K562 (cell line): ENCODE data around the gene PBX4. TPM values are rescaled to one million over a fixed set of nuclear protein-coding genes. Genes with fewer than 3 reads are reported as not detected.
A peak's percentile ranks its signal among the peaks of the same experiment; 100 is the strongest.

Experiments
- BCL6 ChIP-seq: fragments of 250-450 bp; sonication (Bioruptor Pico); IDR thresholded peaks from 2 replicates; pipeline ENCODE4 v1.4.0; 2020
- BRCA1 ChIP-seq, 2 experiments: fragments of 450-650 bp in 1 of 2; sonication (generic) in 1 of 2; formaldehyde crosslinking in 1 of 2; IDR thresholded peaks; 2 replicates each; pipeline versions ENCODE4 v1.5.0 to v1.6.1; 2017 to 2020; ENCODE audit warnings: mild to moderate bottlenecking in 1 of 2, missing genetic modification reagents in 1 of 2
- CEBPG ChIP-seq, 3 experiments: fragments of 200-800 bp in 1 of 3; sonication (Bioruptor generic) in 1 of 3; sonication (generic) in 1 of 3; formaldehyde crosslinking in 1 of 3; IDR thresholded peaks in 2 of 3; conservative IDR thresholded peaks in 1 of 3; 2 replicates each; pipeline versions ENCODE4 v1.6.1 to v1.8.0; 2016 to 2022; ENCODE audit warnings: missing compliant biosample characterization in 2 of 3, missing genetic modification characterization in 2 of 3, mild to moderate bottlenecking in 1 of 3, missing genetic modification reagents in 1 of 3
- FOS ChIP-seq: IDR thresholded peaks from 3 replicates; pipeline ENCODE4 v1.6.1; 2011; ENCODE audit not compliant: insufficient read length; ENCODE audit errors: extremely low read depth
- GABPA ChIP-seq: fragments of 200-800 bp; sonication (Bioruptor generic); conservative IDR thresholded peaks from 2 replicates; pipeline ENCODE4 v1.6.1; 2016; ENCODE audit warnings: low read depth, missing genetic modification characterization, missing compliant biosample characterization
- GATAD2B ChIP-seq: fragments of 450-650 bp; IDR thresholded peaks from 2 replicates; pipeline ENCODE4 v1.6.1; 2017; ENCODE audit warnings: mild to moderate bottlenecking, borderline replicate concordance
- HNRNPL ChIP-seq: fragments of 200-400 bp; formaldehyde crosslinking; IDR thresholded peaks from 2 replicates; pipeline ENCODE4 v1.6.1; 2017; ENCODE audit warnings: low read depth, mild to moderate bottlenecking, low read length
- KAT7 ChIP-seq: sonication (generic); formaldehyde crosslinking; IDR thresholded peaks from 2 replicates; pipeline ENCODE4 v1.8.0; 2022; ENCODE audit warnings: missing genetic modification reagents, mild to moderate bottlenecking, borderline replicate concordance
- KDM5B ChIP-seq: fragments of 200-600 bp; sonication (generic); IDR thresholded peaks from 2 replicates; pipeline ENCODE4 v1.6.1; 2012; ENCODE audit warnings: low read depth, mild to moderate bottlenecking, moderate library complexity, low read length, control low read depth, inconsistent platforms; ENCODE audit not compliant: insufficient replicate concordance
- L3MBTL2 ChIP-seq: fragments of 450-650 bp; IDR thresholded peaks from 2 replicates; pipeline ENCODE4 v1.6.1; 2016; ENCODE audit warnings: mild to moderate bottlenecking, moderate library complexity
- NFRKB ChIP-seq: fragments of 450-650 bp; IDR thresholded peaks from 2 replicates; pipeline ENCODE4 v1.6.1; 2016; ENCODE audit warnings: low read depth
- PHF21A ChIP-seq: fragments of 450-650 bp; IDR thresholded peaks from 2 replicates; pipeline ENCODE4 v1.6.1; 2017; ENCODE audit warnings: low read depth, borderline replicate concordance
- PHTF2 ChIP-seq: fragments of 250-450 bp; sonication (Bioruptor Pico); IDR thresholded peaks from 2 replicates; pipeline ENCODE4 v1.5.0; 2021; ENCODE audit warnings: mild to moderate bottlenecking
- RFX5 ChIP-seq: IDR thresholded peaks from 2 replicates; pipeline ENCODE4 v1.6.1; 2011; ENCODE audit warnings: low read depth, mild to moderate bottlenecking, improper control_type of control experiment, low read length
- SETDB1 ChIP-seq: IDR thresholded peaks from one replicate; pipeline ENCODE4 v1.6.1; 2012; ENCODE audit warnings: low read length, control low read depth, inconsistent platforms
- SP1 ChIP-seq: sonication (generic); formaldehyde crosslinking; IDR thresholded peaks from 2 replicates; pipeline ENCODE4 v1.8.1; 2022; ENCODE audit warnings: mild to moderate bottlenecking, missing genetic modification reagents
- XRCC4 ChIP-seq: IDR thresholded peaks from one replicate; pipeline ENCODE4 v1.6.1; 2011; ENCODE audit not compliant: insufficient read depth, insufficient read length; ENCODE audit errors: extremely low read depth
- ZNF165 ChIP-seq: fragments of 250-450 bp; sonication (Bioruptor Pico); IDR thresholded peaks from 2 replicates; pipeline ENCODE4 v1.4.0; 2020; ENCODE audit warnings: borderline replicate concordance
- ZNF311 ChIP-seq: fragments of 250-450 bp; sonication (Bioruptor Pico); IDR thresholded peaks from 2 replicates; pipeline ENCODE4 v1.4.0; 2020; ENCODE audit warnings: mild to moderate bottlenecking, moderate library complexity
- ZNF384 ChIP-seq: IDR thresholded peaks from 2 replicates; pipeline ENCODE4 v1.6.1; 2012; ENCODE audit warnings: low read depth, low read length, improper control_type of control experiment
- ZNF589 ChIP-seq: fragments of 200-800 bp; sonication (Bioruptor generic); IDR thresholded peaks from 2 replicates; pipeline ENCODE4 v1.6.1; 2016; ENCODE audit warnings: low read depth, missing genetic modification characterization, missing compliant biosample characterization
- ZNF644 ChIP-seq: fragments of 200-800 bp; sonication (Bioruptor generic); IDR thresholded peaks from 2 replicates; pipeline ENCODE4 v1.6.1; 2016; ENCODE audit warnings: low read depth, missing genetic modification characterization, missing compliant biosample characterization
- polyA plus RNA-seq, 8 experiments: library from polyadenylated mRNA; depleted of rRNA in 4 of 8; stranded (reverse) in 5 of 8; unstranded in 3 of 8; fragments of >200 nt; fragmentation: Nextera tagmentation in 2 of 8; fragmentation: Illumina TruSeq in 1 of 8; extraction: Ambion mirVana in 2 of 8; extraction: Trizol in 1 of 8; gene quantifications; 2 replicates each; pipeline versions ENCODE4 v1.2.1 to v1.2.3, GENCODE V29; 2011 to 2014; ENCODE audit warnings: inconsistent platforms in 1 of 8, missing spikeins in 1 of 8
- total RNA-seq, 7 experiments: library from RNA; depleted of rRNA in 6 of 7; stranded (reverse); fragments of >200 nt in 6 of 7; fragmentation: Illumina TruSeq in 2 of 7; extraction: Trizol in 2 of 7; gene quantifications; 2 replicates each; pipeline versions ENCODE4 v1.2.1 to v1.2.3, GENCODE V29; 2011 to 2021; ENCODE audit warnings: low replicate concordance in 1 of 7
- TF ChIP-seq, protein P1 (sequence below): fragments of 250-450 bp; sonication (Bioruptor Pico); IDR thresholded peaks from 2 replicates; pipeline ENCODE4 v1.8.0; 2022; ENCODE audit warnings: inconsistent platforms, mild to moderate bottlenecking, moderate library complexity, borderline replicate concordance
- TF ChIP-seq, protein P2 (sequence below): fragments of 250-450 bp; sonication (Bioruptor Pico); IDR thresholded peaks from 2 replicates; pipeline ENCODE4 v1.4.0; 2020; ENCODE audit warnings: mild to moderate bottlenecking, moderate library complexity

Gene PBX4
- total and polyA plus RNA-seq, 9 of the 15 experiments (the other 6 are each of a cell fraction or from before 2014, with no cell fraction given): 0.11 to 3.8 (median 1.6) TPM; not detected in 1

DNA sequence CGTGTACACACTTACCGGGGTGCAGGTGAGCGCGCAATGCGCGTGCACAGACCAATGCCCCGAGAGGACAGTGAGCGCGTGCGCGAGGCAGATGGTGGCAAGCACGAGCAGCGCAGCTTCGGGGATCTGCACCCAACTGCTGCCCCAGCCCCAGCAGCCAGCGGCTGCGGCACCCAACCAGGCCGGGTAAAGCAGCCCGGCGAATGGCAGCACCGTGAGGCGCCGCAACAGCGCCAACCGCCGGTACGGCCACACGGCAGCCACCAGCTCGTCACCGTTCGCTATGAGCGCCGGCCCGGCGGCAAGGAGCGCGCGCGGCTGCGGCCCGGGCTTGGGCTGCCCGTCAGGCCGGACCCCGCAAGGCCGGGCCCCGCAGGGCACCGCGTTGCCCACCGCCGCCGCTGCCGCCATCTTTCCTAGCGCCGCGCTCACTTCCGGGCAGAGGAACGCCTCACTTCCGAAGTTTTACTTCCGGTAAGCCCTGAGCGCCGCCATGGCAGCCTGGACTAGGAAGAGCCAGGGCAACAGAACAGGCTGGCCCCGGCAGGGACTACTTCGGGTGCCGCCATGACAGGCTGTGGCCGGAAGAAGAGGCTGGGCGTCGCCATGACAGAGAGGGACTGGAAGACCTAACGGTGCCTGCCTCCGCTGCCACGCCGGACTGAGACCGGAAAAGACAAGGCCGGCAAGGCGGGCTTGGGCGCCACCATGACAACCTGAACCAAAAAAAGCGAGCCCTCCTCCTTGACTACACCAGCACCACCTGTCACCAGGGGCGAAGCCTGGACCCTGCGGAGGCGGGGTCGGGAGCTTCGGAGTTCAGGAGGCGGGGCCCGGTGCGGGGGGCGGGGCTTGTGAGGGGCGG is 45.0 kb upstream of the PBX4 start, which contains the start of gene ATP13A1 (continued):
- TF ChIP-seq SP1 (CRISPR knock-in tag): peak; percentile 76
- TF ChIP-seq GATAD2B: peak; percentile 96
- TF ChIP-seq BCL6 (CRISPR knock-in tag): peak; percentile 72; the same call in 1 of the 2 replicates
- TF ChIP-seq NFRKB: peak; percentile 99
- TF ChIP-seq XRCC4: no peak
- no peak for TF ChIP-seq SETDB1
- no peak for TF ChIP-seq FOS
- no peak for TF ChIP-seq KAT7 (CRISPR knock-in tag)
- peak; percentile 14; the same call in 1 of the 2 replicates for TF ChIP-seq ZNF589 (CRISPR knock-in tag)
- TF ChIP-seq BRCA1 (IDR thresholded peaks at IDR 0.05): no peak
- no peak for TF ChIP-seq BRCA1 (CRISPR knock-in tag; IDR thresholded peaks at IDR 0.05)
- TF ChIP-seq GABPA (tag): peak; percentile 99
- TF ChIP-seq RFX5: no peak
- TF ChIP-seq HNRNPL: peak; percentile 81; the same call in 1 of the 2 replicates
- TF ChIP-seq, protein P1, sequence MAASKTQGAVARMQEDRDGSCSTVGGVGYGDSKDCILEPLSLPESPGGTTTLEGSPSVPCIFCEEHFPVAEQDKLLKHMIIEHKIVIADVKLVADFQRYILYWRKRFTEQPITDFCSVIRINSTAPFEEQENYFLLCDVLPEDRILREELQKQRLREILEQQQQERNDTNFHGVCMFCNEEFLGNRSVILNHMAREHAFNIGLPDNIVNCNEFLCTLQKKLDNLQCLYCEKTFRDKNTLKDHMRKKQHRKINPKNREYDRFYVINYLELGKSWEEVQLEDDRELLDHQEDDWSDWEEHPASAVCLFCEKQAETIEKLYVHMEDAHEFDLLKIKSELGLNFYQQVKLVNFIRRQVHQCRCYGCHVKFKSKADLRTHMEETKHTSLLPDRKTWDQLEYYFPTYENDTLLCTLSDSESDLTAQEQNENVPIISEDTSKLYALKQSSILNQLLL: no peak
- peak; percentile 89 for TF ChIP-seq KDM5B
- TF ChIP-seq ZNF311 (CRISPR knock-in tag): no peak
- TF ChIP-seq PHF21A: no peak
- peak; percentile 81 for TF ChIP-seq ZNF384
- TF ChIP-seq ZNF644: peak; percentile 89
- no peak for TF ChIP-seq CEBPG (CRISPR knock-in tag; IDR thresholded peaks at IDR 0.05)
- TF ChIP-seq CEBPG (tag; conservative IDR thresholded peaks at IDR 0.05 in 1 of 2, IDR thresholded peaks at IDR 0.05 in 1 of 2): no peak
- TF ChIP-seq PHTF2 (CRISPR knock-in tag): no peak
- TF ChIP-seq, protein P2, sequence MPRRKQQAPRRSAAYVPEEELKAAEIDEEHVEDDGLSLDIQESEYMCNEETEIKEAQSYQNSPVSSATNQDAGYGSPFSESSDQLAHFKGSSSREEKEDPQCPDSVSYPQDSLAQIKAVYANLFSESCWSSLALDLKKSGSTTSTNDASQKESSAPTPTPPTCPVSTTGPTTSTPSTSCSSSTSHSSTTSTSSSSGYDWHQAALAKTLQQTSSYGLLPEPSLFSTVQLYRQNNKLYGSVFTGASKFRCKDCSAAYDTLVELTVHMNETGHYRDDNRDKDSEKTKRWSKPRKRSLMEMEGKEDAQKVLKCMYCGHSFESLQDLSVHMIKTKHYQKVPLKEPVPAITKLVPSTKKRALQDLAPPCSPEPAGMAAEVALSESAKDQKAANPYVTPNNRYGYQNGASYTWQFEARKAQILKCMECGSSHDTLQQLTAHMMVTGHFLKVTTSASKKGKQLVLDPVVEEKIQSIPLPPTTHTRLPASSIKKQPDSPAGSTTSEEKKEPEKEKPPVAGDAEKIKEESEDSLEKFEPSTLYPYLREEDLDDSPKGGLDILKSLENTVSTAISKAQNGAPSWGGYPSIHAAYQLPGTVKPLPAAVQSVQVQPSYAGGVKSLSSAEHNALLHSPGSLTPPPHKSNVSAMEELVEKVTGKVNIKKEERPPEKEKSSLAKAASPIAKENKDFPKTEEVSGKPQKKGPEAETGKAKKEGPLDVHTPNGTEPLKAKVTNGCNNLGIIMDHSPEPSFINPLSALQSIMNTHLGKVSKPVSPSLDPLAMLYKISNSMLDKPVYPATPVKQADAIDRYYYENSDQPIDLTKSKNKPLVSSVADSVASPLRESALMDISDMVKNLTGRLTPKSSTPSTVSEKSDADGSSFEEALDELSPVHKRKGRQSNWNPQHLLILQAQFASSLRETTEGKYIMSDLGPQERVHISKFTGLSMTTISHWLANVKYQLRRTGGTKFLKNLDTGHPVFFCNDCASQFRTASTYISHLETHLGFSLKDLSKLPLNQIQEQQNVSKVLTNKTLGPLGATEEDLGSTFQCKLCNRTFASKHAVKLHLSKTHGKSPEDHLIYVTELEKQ (CRISPR knock-in tag): no peak
- peak; percentile 63; the same call in 1 of the 2 replicates for TF ChIP-seq ZNF165 (CRISPR knock-in tag)
- TF ChIP-seq L3MBTL2: peak; percentile 63
